HG02885 (cell line): ENCODE results near the gene FRMPD2.
"Not testable (repeated sequence)": the region's sequence is repeated elsewhere in the genome, so short reads cannot be mapped to it uniquely, and the experiment has no call there.

ENCODE experiments used
- ATAC-seq: cut with Tn5 transposase; IDR thresholded peaks from one replicate; pipeline ENCODE4 v1.9.1; 2021; ENCODE audit warnings: mild to moderate bottlenecking; ENCODE audit not compliant: unreplicated experiment, poor library complexity

The FRMPD2 gene

DNA sequence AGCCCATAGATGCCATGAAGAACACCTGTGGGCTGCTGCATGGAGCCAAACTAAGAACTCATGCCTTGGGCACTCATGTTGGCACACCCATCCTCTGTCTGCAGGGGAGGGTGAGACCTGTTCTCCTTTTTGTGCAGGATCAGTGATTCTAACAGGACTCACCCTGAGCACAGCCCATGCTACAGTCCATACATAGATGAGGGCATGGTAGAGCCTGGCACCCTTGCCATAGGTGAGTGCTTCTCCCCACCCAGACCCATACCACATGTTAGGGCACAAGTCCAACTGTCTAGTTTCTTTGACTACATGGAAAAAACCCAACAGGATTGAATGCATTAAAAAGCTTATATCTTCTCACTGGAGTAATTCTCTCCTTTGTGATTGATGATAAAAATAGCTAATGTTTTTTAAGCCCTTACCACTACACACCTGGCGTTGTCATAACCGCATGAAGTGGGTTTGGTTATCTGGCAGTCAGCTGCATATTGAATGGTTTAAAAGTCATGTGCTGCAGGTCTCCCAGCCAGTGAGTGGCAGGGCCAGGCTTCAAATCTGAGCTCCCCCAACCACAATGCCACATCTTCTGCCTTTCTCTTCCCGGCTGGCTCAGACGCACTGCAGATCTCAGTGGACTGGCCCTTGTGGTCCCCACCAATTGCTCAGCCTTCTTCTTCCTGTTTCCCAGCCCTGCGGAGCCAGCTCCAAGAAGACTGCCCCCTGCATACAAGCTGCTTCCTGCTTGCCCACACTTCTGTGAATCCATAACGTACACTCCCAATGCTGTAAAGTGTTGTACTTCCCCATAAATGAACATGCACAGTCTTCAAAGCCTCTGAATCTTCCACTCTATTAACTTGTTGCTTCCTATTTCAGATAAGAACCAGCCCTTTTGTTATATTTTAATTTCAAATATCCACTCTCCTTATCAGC, 120.0 kb downstream of the FRMPD2 start:
- not testable (repeated sequence) for ATAC-seq

DNA sequence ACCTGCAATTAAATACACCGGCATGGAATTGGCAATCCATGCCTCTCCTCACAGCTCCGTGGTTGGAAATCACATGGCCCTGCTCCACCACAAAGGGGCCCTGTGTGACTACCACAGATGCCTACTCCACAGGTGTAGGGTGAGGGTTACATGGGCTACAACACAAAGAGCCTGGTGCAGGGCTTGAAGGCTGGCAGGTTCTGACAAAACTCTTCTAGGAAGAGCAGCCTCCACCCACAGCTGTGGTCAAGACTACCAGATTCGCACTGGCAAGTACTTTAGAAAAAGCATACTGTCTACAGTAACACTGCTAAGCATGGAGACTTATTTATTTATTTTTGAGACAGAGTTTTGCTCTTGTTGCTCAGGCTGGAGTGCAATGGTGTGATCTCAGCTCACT, 126.9 kb downstream of the FRMPD2 start:
- ATAC-seq: not testable (repeated sequence)

DNA sequence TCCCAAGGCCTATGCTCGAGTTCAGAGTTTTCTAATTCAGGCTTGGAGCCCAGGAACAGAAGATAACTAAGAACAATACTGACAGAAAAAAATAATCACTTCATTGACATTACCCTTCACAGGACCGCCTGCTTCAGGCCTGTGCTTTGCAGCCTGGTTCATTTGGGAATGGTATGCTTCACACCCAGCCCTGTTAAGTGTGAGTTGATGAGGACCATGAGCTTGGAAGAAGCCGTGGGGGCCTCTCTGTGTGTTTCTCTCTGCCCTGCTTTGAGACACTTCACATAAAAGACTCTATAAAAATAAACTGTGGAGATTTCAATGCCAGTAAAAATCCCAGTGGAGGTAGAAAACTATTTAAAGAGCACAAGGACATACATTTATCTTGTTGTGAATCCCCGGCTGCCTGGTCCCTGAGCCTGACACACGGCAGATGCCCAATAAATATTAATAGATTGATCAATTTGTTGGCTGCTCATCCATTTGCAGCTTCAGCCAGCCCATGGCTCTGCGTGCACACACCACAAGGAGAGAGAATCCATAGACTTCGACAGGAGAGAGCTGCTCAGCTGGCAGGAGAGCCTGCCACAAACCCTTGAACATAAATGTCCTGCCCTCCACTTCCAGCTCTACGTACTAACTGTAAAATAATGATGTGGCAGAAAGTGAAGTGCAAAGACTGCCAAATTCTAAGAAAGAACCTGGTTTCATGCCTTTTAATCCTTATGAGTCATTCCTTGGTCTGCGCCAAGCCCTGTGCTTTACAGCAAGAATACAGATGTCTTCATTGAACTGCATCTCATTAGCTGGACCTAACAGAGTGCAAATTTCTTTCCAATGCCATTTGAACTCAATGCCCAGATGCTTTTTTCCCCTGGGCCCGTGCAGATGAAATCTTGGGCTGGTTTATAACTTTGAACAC, 130.5 kb downstream of the FRMPD2 start:
- ATAC-seq: not testable (repeated sequence)

DNA sequence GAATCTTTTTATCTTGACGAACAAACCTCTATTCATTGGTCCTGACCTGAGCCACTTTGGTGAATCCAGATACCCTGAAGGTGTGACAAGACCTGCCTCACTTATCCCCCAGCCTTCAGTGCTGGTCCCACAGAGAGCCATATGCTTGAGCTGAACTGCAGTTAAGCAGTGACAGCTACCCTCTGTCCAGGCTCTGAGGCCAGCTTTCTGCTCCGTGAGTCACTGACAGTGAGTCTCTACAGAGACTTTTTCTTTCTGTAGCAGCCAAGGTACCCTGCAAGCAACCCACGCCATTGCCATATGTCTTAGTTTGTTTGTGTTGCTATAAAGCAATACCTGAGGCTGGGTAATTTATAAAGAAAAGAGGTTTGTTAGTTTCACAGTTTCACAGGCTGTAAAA, 133.5 kb downstream of the FRMPD2 start:
- not testable (repeated sequence) for ATAC-seq

DNA sequence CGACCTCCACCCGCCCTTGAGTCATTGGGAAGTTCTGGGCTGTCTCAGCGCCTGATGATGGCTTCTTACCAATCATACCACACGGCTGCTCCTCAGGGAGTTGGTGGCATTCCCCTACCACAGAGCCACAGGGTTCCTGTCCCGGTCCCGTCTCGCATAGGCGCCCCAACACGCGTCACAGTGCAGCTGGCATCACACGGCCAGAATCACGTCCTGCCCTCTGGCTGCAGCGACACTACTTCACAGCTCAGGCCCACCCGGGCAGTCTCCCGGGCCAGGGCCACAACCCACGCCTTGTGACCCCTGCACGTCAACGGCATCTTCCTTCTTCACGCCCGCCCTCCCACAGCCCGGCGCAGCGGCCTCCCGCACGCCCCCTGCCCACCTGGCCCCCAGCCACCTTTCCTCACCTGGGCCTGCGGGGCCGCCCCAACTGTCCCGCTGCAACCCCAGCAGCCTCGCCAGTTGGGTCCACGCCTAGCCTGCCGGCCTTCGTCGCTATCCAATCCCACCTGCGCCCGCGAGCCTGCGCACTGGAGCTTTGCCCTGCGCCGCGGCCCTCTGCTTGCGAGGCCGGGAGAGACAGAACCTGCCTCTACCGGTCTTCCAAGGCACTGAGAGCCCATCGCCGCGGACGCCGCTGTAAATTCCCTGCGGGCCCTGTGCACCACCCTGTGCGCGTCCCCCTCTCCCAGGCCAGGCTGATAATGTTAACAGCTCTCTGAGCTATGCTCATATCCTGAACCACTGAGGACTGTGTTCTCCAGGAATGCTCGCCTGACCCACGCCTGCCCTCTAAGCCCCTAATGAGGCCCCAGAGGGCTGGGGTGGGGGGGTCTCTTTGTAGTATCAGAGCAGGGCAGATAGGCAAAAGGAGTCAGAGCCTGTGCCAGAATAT, 134.3 kb downstream of the FRMPD2 start:
- not testable (repeated sequence) for ATAC-seq

GRCh38 chr10:48128954-48129353, 145.5 kb downstream of the FRMPD2 start:
- not testable (repeated sequence) for ATAC-seq

GRCh38 chr10:48126251-48126650, 148.2 kb downstream of the FRMPD2 start:
- ATAC-seq: not testable (repeated sequence)

DNA sequence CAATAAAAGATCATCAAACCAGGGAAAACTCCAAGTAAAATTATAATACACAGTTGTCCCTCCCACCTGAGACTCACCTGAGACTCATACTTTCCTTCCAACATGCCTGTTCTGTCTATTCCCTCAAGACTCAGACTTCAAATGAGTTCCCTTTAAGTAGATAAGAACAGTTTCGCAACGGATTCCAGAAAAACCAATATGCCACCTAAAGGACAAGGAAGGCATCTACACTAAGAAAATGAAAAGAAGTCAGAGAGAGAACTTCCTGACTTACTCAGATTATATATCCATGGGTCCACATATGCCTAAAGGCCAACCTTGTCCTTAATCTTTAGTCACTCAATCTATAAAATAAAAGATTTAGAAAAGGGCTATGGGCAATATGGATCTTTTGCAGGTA, 148.9 kb downstream of the FRMPD2 start:
- ATAC-seq: not testable (repeated sequence)

DNA sequence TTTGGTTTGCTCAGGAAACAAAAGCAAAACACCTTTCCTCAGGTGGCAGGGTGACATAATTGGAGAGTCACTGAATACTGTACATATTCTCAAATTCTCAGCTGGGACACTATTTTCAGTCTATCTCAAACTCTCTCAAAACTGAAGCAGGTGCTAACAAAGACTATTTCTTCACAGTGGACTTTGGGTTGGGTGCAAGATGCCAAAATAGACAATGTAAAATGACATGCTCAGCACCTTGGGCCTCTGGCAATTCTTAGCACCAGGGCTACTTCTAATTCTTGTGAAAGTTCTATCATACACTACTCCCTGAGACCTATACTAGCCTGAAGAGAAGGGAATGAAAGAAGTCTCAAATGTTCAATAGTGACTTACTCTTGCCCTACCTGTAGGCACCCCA, 151.9 kb downstream of the FRMPD2 start:
- not testable (repeated sequence) for ATAC-seq

- ATAC-seq: not testable (repeated sequence)
These were observed 164.2 kb downstream of the FRMPD2 start for GRCh38 chr10:48110277-48110676.
